Inferior parietal cortex (tissue), 1 donor: Measurements from ENCODE around the gene TIMM44.
"Not testable (repeated sequence)": the region's sequence is repeated elsewhere in the genome, so short reads cannot be mapped to it uniquely, and the experiment has no call there.

Experiments
- DNase-seq: peaks from one replicate; pipeline ENCODE4 v3.0.0-alpha.2; 2016; ENCODE audit errors: extremely low spot score

The TIMM44 gene

DNA sequence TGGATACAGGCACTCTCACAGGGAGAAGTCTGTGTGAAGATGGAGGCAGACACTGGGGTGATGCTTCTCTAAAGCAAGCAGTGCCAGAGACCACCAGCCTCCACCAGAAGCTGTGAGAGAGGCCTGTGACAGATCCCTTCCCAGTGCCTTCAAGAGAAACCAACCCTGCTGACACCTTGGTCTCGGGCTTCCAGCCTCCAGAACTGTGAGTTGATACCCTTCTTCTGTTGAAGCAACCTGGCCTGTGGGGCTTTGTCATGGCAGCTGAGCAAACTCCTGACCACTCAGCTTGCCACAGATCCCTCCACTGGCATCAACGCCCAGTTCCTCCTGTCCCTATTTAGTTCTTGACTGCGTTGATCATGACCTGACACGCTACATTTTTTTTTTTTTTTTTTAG is 33.0 kb upstream of the TIMM44 start:
- DNase-seq: no peak

DNA sequence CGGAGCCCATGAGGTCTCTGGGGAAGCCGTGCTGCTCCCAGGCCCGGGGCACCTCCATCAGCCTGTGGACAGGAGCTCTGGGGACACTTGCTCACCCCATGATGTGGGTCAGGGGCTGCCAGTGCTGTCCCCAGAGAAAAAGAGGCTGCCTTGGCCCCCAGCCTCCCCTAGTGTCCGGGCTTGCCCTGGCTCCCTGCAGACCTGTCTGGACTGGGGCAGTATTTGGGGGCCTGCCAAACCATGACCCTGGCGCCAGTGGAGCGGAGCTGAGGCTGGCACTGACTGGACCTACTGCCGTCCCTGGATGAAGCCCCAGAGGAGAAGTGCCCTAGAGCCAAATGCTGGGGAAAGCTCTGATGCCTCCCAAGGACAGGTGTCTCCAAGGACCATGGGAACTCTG is 31.6 kb upstream of the TIMM44 start:
- no peak for DNase-seq

- peak; percentile 61 for DNase-seq
Measured at GRCh38 chr19:7973883-7974282, 30.4 kb upstream of the TIMM44 start.

GRCh38 chr19:7971553-7972520 is 28.4 kb upstream of the TIMM44 start:
- DNase-seq: no peak

DNA sequence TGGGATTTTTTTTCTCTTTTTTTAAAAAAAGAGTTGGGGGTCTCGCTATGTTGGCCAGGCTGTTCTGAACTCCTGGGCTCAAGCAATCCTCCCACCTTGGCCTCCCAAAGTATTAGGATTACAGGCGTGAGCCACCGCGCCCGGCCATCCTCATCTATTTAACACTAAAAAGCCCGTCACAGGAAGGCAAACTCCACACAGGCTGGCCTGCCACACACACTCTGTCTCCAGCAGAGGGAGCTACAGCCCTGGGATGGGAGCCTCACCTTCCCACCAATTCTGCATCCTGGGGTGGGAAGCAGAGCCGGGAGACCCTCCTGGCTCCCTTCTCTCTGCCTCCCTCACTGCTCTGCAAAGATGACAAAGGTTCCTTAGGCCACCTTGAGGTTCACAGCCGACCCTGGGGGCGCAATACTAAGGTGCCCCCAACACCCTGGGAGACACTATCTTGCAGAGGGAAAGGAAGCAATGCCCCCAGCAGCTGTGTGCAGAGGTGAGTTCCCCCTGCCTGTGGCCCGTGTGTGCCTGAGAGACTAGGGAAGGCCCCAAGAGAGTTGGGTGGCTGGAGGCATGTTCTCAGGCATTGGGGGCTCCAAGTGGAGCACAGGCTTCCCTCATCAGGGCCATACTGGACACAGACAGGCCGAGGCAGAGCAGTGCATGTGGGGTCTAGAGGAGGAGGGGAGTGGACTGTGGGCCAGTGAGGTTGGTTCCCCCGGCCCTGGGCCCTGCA is 27.4 kb upstream of the TIMM44 start:
- DNase-seq: peak; percentile 51

GRCh38 chr19:7969555-7969939 is 26.1 kb upstream of the TIMM44 start:
- no peak for DNase-seq

- DNase-seq: no peak
Measured at GRCh38 chr19:7968796-7969554, 25.5 kb upstream of the TIMM44 start.

DNA sequence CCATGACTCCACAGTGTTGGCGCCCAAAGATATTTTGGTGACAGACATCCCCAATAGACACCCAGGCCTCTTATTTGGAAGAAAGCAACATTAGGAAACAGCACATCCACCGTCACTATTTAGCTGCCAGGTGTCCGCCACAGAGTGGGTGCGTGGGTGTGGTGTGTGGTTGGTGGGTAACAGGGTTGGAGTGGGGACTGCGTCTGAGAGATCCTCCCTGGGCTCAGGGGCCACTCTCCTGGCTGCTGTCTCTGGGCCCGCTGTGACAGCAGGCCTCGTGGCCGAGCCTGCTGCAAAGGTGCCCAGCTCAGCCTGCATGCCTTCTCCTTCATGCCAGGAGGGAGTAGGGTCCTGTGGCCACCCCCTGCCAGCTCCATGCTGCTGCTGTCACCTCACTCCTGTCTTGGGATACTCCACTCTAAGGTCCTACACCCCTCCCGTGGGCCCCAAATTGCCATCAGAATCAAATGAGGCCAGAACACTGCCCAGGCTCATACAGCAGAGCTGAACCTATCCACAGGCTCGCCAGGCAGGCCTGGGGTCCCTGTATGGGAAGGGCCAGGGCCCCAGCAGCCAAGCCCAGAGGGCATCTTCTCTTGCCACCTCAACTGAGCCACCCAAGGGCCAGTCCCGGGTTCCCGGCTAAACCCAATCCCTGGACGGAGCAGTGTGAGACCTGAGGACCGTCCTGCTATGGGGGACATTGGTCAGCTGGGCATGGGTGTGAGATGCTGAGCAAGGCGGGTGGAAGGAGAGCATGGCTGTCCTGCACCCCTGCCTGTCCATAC is 24.7 kb upstream of the TIMM44 start:
- DNase-seq: no peak

GRCh38 chr19:7965921-7966665 is 22.6 kb upstream of the TIMM44 start:
- DNase-seq: no peak

DNA sequence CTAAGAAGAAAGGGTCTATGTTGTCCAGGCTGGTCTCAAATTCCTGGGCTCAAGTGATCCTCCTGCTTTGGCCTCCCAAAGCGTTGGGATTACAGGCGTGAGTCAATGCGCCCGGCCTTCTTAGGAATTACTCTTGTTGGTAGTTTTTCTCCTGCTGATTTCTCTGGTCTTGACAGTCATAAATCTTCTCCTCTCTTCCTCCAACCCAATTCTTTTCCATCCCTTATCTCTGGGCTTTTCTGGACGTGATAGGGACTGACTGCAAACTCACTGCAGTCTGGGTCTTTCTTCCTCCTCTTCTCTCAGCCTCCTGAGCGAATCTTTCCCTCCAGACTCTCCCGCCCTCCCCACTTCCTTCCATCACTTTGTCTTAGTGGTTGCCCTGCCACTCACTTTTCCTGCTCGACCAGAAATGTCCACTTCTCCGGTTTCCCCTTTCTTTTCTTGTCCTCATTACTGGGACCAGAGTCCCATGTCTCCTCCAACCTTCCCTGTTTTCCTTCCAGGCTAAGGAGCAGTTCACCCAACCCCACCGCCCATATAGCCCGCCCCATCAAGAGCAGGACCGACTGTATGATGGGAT is 21.9 kb upstream of the TIMM44 start:
- no peak for DNase-seq

DNA sequence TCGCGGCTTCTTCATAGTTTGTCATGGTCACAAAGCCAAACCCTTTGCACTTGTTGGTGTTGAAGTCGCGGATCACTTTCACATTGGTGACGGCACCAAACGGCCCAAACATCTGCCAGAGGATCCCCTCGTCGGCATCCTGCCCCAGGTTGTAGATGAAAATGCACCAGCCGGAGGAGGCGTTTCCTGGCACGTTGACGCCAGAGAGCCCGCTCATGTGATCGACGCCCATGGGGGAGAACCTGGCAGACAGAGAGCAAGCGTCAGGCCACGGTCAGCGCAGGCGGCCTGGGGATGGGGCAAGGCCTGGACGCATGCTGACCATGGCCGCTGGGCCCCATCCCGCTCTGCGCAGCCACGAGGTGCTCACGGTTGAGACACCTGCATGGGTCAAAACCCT is 20.1 kb upstream of the TIMM44 start:
- DNase-seq: no peak

GRCh38 chr19:7962644-7963268 is 19.3 kb upstream of the TIMM44 start:
- no peak for DNase-seq

- no peak for DNase-seq
Measured at GRCh38 chr19:7961920-7962626, 18.6 kb upstream of the TIMM44 start.

DNA sequence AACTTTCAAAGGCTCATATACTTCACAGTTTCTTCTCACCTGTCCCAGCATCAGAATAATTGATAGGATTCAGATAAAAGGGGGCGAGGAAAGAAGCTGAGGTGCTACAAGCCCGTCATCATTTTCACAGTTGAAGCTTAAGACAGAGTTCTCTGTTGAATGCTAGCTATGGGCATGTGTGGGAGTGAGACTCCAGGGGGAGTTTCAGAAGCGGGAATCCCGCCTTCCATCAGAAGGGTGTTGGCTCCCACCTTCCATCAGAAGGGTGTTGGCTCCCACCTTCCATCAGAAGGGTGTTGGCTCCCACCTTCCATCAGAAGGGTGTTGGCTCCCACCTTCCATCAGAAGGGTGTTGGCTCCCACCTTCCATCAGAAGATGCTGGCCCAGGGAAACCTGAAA is 17.6 kb upstream of the TIMM44 start:
- not testable (repeated sequence) for DNase-seq

- DNase-seq: no peak
Measured at GRCh38 chr19:7959211-7959610, 15.7 kb upstream of the TIMM44 start.

- no peak for DNase-seq
Measured at GRCh38 chr19:7955696-7956095, 12.2 kb upstream of the TIMM44 start.

GRCh38 chr19:7953576-7953975 is 10.1 kb upstream of the TIMM44 start:
- DNase-seq: no peak

DNA sequence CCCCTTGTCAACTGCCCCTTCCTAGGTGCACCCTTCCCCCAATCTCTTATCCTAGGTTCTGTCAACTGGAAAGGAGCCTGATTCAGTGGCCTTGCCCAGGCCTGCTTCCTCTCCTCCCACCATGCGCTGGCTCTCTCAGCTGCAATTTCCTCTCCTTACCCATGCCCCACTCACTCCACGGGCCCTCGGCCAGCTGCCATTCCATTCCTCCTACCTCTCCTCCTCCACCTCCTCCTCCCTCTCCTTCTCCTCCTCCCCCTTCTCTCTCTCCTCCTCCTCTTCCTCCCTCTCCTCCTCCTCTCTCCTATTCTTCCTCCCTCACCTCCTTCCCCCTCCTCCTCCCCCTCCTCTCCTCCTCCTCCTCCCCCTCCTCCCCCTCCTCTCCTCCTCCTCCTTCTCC is 9.6 kb upstream of the TIMM44 start:
- DNase-seq: no peak

DNA sequence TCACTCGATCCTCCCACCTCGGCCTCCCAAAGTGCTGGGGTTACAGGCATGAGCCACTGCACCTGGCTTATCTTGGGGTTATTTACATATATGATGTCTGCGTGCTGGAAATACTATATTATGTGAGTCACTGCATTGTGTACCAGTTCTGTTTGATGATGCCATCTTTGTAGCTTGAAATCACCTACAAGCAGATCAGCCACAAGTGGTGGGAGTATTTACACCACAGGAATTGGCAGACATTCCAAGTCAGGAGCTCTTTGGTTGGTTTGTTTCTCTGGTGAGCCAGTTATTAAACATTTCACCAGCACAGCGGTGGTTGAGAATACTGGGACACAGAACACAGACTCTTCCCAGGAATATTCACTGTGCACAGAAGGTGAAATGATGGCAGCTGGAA is 4.5 kb upstream of the TIMM44 start:
- DNase-seq: no peak
